GM04503 (cell line): ENCODE measurements around the gene OBP2A.

Source experiments
- DNase-seq: peaks from one replicate; pipeline ENCODE4 v3.0.0-alpha.2; 2012; ENCODE audit warnings: low read depth

The OBP2A gene

GRCh38 chr9:135552021-135552697 is 6.2 kb downstream of the OBP2A start:
- no peak for DNase-seq

- no peak for DNase-seq
These were observed 6.8 kb downstream of the OBP2A start for GRCh38 chr9:135552698-135553171.

GRCh38 chr9:135554718-135555117 is 8.8 kb downstream of the OBP2A start:
- DNase-seq, result no peak

GRCh38 chr9:135555203-135555602 is 9.3 kb downstream of the OBP2A start:
- no peak for DNase-seq

GRCh38 chr9:135555910-135556309 is 10.0 kb downstream of the OBP2A start:
- no peak for DNase-seq

GRCh38 chr9:135559606-135560005 is 13.7 kb downstream of the OBP2A start:
- no peak for DNase-seq

GRCh38 chr9:135561391-135562234 is 15.7 kb downstream of the OBP2A start, which contains the start of gene PAEP:
PAEP (plus strand) TSS chr9:135561756.
- no peak for DNase-seq

GRCh38 chr9:135562235-135562745 is 16.4 kb downstream of the OBP2A start:
- DNase-seq, result no peak

- DNase-seq, result no peak
These were observed 17.1 kb downstream of the OBP2A start for GRCh38 chr9:135563039-135563476.

- DNase-seq, result no peak
These were observed 17.9 kb downstream of the OBP2A start for GRCh38 chr9:135563858-135564257.

- DNase-seq, result no peak
These were observed 19.3 kb downstream of the OBP2A start for GRCh38 chr9:135565141-135565628.

- DNase-seq, result no peak
These were observed 19.7 kb downstream of the OBP2A start for GRCh38 chr9:135565636-135566035.

GRCh38 chr9:135566552-135566951 is 20.6 kb downstream of the OBP2A start:
- no peak for DNase-seq

- no peak for DNase-seq
These were observed 21.4 kb downstream of the OBP2A start for GRCh38 chr9:135567311-135567710.

GRCh38 chr9:135568026-135568425 is 22.1 kb downstream of the OBP2A start:
- no peak for DNase-seq

- DNase-seq, result no peak
These were observed 24.5 kb downstream of the OBP2A start for GRCh38 chr9:135570456-135570855.

- DNase-seq, result no peak
These were observed 26.3 kb downstream of the OBP2A start for GRCh38 chr9:135572233-135572632.

GRCh38 chr9:135573124-135573523 is 27.2 kb downstream of the OBP2A start:
- DNase-seq, result no peak

- DNase-seq, result no peak
These were observed 28.4 kb downstream of the OBP2A start for GRCh38 chr9:135574331-135574730.

- DNase-seq, result no peak
These were observed 29.0 kb downstream of the OBP2A start for GRCh38 chr9:135574943-135575342.

- DNase-seq, result no peak
These were observed 30.2 kb downstream of the OBP2A start for GRCh38 chr9:135575995-135576631.

- no peak for DNase-seq
These were observed 31.3 kb downstream of the OBP2A start for GRCh38 chr9:135577256-135577655.
